GM19239 (cell line): ENCODE results near the gene CHD5.

Source experiments
- DNase-seq: peaks from one replicate; pipeline ENCODE4 v3.0.0; 2011; ENCODE audit warnings: low spot score; ENCODE audit not compliant: insufficient read length
- FAIRE-seq: peaks from 2 replicates; lab custom pipeline; 2011; peaks lifted over from hg19 to GRCh38; lab: Jason Lieb, UNC

CHD5 gene

GRCh38 chr1:6140413-6140812 is 39.7 kb downstream of the CHD5 start:
- FAIRE-seq, result no peak
- no peak for DNase-seq

- FAIRE-seq, result no peak
- no peak for DNase-seq
Observed at GRCh38 chr1:6137758-6138157, 42.4 kb downstream of the CHD5 start.

- FAIRE-seq (no peak), DNase-seq (no peak)
Observed at GRCh38 chr1:6136516-6137220, 43.5 kb downstream of the CHD5 start.

- no peak for FAIRE-seq
- DNase-seq, result no peak
Observed at GRCh38 chr1:6134741-6135510, 45.2 kb downstream of the CHD5 start.

GRCh38 chr1:6134206-6134605 is 45.9 kb downstream of the CHD5 start:
- no peak for DNase-seq
- no peak for FAIRE-seq

GRCh38 chr1:6133146-6133895 is 46.8 kb downstream of the CHD5 start:
- DNase-seq (no peak), FAIRE-seq (no peak)

- no peak for FAIRE-seq
- no peak for DNase-seq
Observed at GRCh38 chr1:6131561-6131960, 48.6 kb downstream of the CHD5 start.

- no peak for FAIRE-seq
- no peak for DNase-seq
Observed at GRCh38 chr1:6130596-6130995, 49.5 kb downstream of the CHD5 start.

GRCh38 chr1:6130036-6130435 is 50.1 kb downstream of the CHD5 start:
- FAIRE-seq (no peak), DNase-seq (no peak)

- FAIRE-seq (no peak), DNase-seq (no peak)
Observed at GRCh38 chr1:6129313-6129712, 50.8 kb downstream of the CHD5 start.

- DNase-seq, result no peak
- no peak for FAIRE-seq
Observed at GRCh38 chr1:6128276-6129081, 51.6 kb downstream of the CHD5 start.

- FAIRE-seq (no peak), DNase-seq (peak; percentile 70)
Observed at GRCh38 chr1:6127587-6128163, 52.4 kb downstream of the CHD5 start.

GRCh38 chr1:6126521-6127067 is 53.5 kb downstream of the CHD5 start:
- DNase-seq (no peak), FAIRE-seq (no peak)

- no peak for FAIRE-seq
- DNase-seq, result no peak
Observed at GRCh38 chr1:6126028-6126427, 54.1 kb downstream of the CHD5 start.

- DNase-seq, result no peak
- no peak for FAIRE-seq
Observed at GRCh38 chr1:6125366-6125765, 54.8 kb downstream of the CHD5 start.

GRCh38 chr1:6124746-6125365 is 55.3 kb downstream of the CHD5 start:
- no peak for DNase-seq
- no peak for FAIRE-seq

- FAIRE-seq, result no peak
- DNase-seq, result no peak
Observed at GRCh38 chr1:6124341-6124740, 55.8 kb downstream of the CHD5 start.

- no peak for DNase-seq
- no peak for FAIRE-seq
Observed at GRCh38 chr1:6123816-6124215, 56.3 kb downstream of the CHD5 start.

GRCh38 chr1:6123083-6123482 is 57.0 kb downstream of the CHD5 start:
- FAIRE-seq (no peak), DNase-seq (no peak)
